Measurements from ENCODE around the gene MYLK.

MYLK gene

GRCh38 chr3:123745184-123745855, 138.8 kb downstream of the MYLK start:
- CTCF ChIA-PET = interaction anchor here (0.8 to 2.5 kb wide), 8 partner anchors 11 to 238 kb away, joined by 3 to 14 read pairs (median 4); no protein-coding TSS in a partner anchor
- POLR2A ChIA-PET = no interaction called here

GRCh38 chr3:123744064-123744463, 140.1 kb downstream of the MYLK start:
- ChIA-PET POLR2A (no interaction called here), CTCF (interaction anchor here (0.9 to 5.6 kb wide), 4 partner anchors 7 to 30 kb away, joined by 3 to 23 read pairs (median 8); no protein-coding TSS in a partner anchor)
- no peak overlapping the region for H3K4me3 ChIP-seq (ENCODE audit: low read depth, low read length)
- TF ChIP-seq CTCF (IDR thresholded peaks at IDR 0.05; ENCODE audit: insufficient read depth, low read length, missing control alignments) = no peak
- DNase-seq (ENCODE audit: low read depth, low spot score) = no peak

More at GRCh38 chr3:123745184-123745855, 138.8 kb downstream of the MYLK start:
- no peak for TF ChIP-seq CTCF (IDR thresholded peaks at IDR 0.05; ENCODE audit: insufficient read depth, low read length, missing control alignments)
- no peak overlapping the region for H3K4me3 ChIP-seq (ENCODE audit: low read depth, low read length)
- DNase-seq (ENCODE audit: low read depth, low spot score) = no peak

GRCh38 chr3:123743121-123743520, 141.0 kb downstream of the MYLK start:
- no peak for DNase-seq (ENCODE audit: low read depth, low spot score)
- POLR2A ChIA-PET = interaction anchor here (0.7 kb wide), 1 partner anchor 9 kb away, joined by 3 read pairs; no protein-coding TSS in a partner anchor
- TF ChIP-seq CTCF (IDR thresholded peaks at IDR 0.05; ENCODE audit: insufficient read depth, low read length, missing control alignments) = no peak
- CTCF ChIA-PET = interaction anchor here (0.9 to 5.6 kb wide), 7 partner anchors 8 to 138 kb away, joined by 3 to 23 read pairs (median 3); no protein-coding TSS in a partner anchor
- H3K4me3 ChIP-seq (ENCODE audit: low read depth, low read length) = no peak overlapping the region

- no peak for TF ChIP-seq CTCF (IDR thresholded peaks at IDR 0.05; ENCODE audit: insufficient read depth, low read length, missing control alignments)
- ChIA-PET CTCF (interaction anchor here (0.8 to 5.6 kb wide), 8 partner anchors 8 to 108 kb away, joined by 3 to 40 read pairs (median 5); no protein-coding TSS in a partner anchor), POLR2A (interaction anchor here (0.6 to 1.3 kb wide), 3 partner anchors 9 to 157 kb away, joined by 3 to 6 read pairs (median 3); no protein-coding TSS in a partner anchor)
- no peak for DNase-seq (ENCODE audit: low read depth, low spot score)
- H3K4me3 ChIP-seq (ENCODE audit: low read depth, low read length) = no peak overlapping the region
Measured at GRCh38 chr3:123741041-123741511, 143.1 kb downstream of the MYLK start.

- ChIA-PET POLR2A (interaction anchor here (1.0 to 1.3 kb wide), 3 partner anchors 9 to 69 kb away, joined by 3 to 6 read pairs (median 6); no protein-coding TSS in a partner anchor), CTCF (interaction anchor here (0.8 to 5.6 kb wide), 6 partner anchors 10 to 107 kb away, joined by 3 to 40 read pairs (median 12); no protein-coding TSS in a partner anchor)
- H3K4me3 ChIP-seq (ENCODE audit: low read depth, low read length) = no peak overlapping the region
- no peak for DNase-seq (ENCODE audit: low read depth, low spot score)
- no peak for TF ChIP-seq CTCF (IDR thresholded peaks at IDR 0.05; ENCODE audit: insufficient read depth, low read length, missing control alignments)
Measured at GRCh38 chr3:123740391-123740822, 143.7 kb downstream of the MYLK start.

GRCh38 chr3:123739754-123740153, 144.4 kb downstream of the MYLK start:
- CTCF ChIA-PET = interaction anchor here (1.2 to 5.6 kb wide), 6 partner anchors 11 to 221 kb away, joined by 3 to 40 read pairs (median 14); partner anchors contain the start of gene CCDC14
- no peak for DNase-seq (ENCODE audit: low read depth, low spot score)
- POLR2A ChIA-PET = interaction anchor here (1.0 to 1.2 kb wide), 2 partner anchors 10 to 70 kb away, joined by 3 to 6 read pairs; no protein-coding TSS in a partner anchor
- H3K4me3 ChIP-seq (ENCODE audit: low read depth, low read length) = no peak overlapping the region
- TF ChIP-seq CTCF (IDR thresholded peaks at IDR 0.05; ENCODE audit: insufficient read depth, low read length, missing control alignments) = no peak

Data from AG04449 (cell line).